Hepatocyte (in vitro differentiated cells): ENCODE data around the gene WDR35. TPM values are rescaled to one million over a fixed set of nuclear protein-coding genes. Genes with fewer than 3 reads are reported as not detected.

Source experiments
- DNase-seq: peaks from one replicate; pipeline ENCODE4 v3.0.0-alpha.2; 2016; ENCODE audit warnings: low spot score
- H2AFZ ChIP-seq: fragments of 200-600 bp; sonication (generic); 2 replicates; pipeline ENCODE4 v1.6.0; 2016; ENCODE audit warnings: antibody characterized with exemption, mild to moderate bottlenecking
- H3K27ac ChIP-seq: fragments of 200-600 bp; sonication (generic); 2 replicates; pipeline ENCODE4 v1.5.1; 2016; ENCODE audit warnings: mild to moderate bottlenecking
- H3K27me3 ChIP-seq: fragments of 200-600 bp; sonication (generic); 2 replicates; pipeline ENCODE4 v1.6.1; 2016
- H3K36me3 ChIP-seq: fragments of 200-600 bp; sonication (generic); replicated peaks from 2 replicates; pipeline ENCODE4 v1.5.1; 2016; ENCODE audit warnings: low read depth; ENCODE audit not compliant: insufficient read depth
- H3K4me1 ChIP-seq: fragments of 200-600 bp; sonication (generic); 2 replicates; pipeline ENCODE4 v1.5.1; 2016; ENCODE audit warnings: mild to moderate bottlenecking, moderate library complexity; ENCODE audit not compliant: insufficient read depth
- H3K4me2 ChIP-seq: fragments of 200-600 bp; sonication (generic); 2 replicates; pipeline ENCODE4 v1.6.0; 2016
- H3K4me3 ChIP-seq: fragments of 200-600 bp; sonication (generic); 2 replicates; pipeline ENCODE4 v1.5.1; 2016; ENCODE audit warnings: mild to moderate bottlenecking
- H3K79me2 ChIP-seq: fragments of 200-600 bp; sonication (generic); 2 replicates; pipeline ENCODE4 v1.6.0; 2017; ENCODE audit warnings: mild to moderate bottlenecking
- H3K9me2 ChIP-seq: fragments of 200-600 bp; sonication (generic); replicated peaks from 2 replicates; pipeline ENCODE4 v1.6.0; 2017; ENCODE audit warnings: mild to moderate bottlenecking; ENCODE audit not compliant: insufficient read depth
- H3K9me3 ChIP-seq: fragments of 200-600 bp; sonication (generic); 2 replicates; pipeline ENCODE4 v1.5.1; 2016; ENCODE audit warnings: low read depth, mild to moderate bottlenecking
- H4K20me1 ChIP-seq: fragments of 200-600 bp; sonication (generic); 2 replicates; pipeline ENCODE4 v1.6.0; 2016; ENCODE audit warnings: mild to moderate bottlenecking; ENCODE audit not compliant: insufficient read depth, poor library complexity, severe bottlenecking
- EZH2 ChIP-seq: fragments of 200-600 bp; sonication (generic); IDR thresholded peaks from 2 replicates; pipeline ENCODE4 v1.6.1; 2016; ENCODE audit warnings: antibody characterized with exemption, mild to moderate bottlenecking, borderline replicate concordance
- EZH2phosphoT487 ChIP-seq: fragments of 200-600 bp; sonication (generic); IDR thresholded peaks from one replicate; pipeline ENCODE4 v1.6.1; 2018; ENCODE audit warnings: antibody characterized with exemption, mild to moderate bottlenecking, low read depth, moderate library complexity; ENCODE audit not compliant: unreplicated experiment, severe bottlenecking
- WGBS: methylation state at CpG from one replicate; pipeline ENCODE4 v1.1.6; 2016; ENCODE audit warnings: low lambda C conversion rate; ENCODE audit errors: missing lambda C conversion rate; 5-methylcytosine and 5-hydroxymethylcytosine counted together
- polyA plus RNA-seq: library from polyadenylated mRNA; unstranded; fragments of >200 nt; fragmentation: Nextera tagmentation; extraction: Ambion mirVana; gene quantifications from 2 replicates; pipeline ENCODE4 v1.2.1, GENCODE V29; 2016
- total RNA-seq: library from RNA; depleted of rRNA; stranded (reverse); fragments of >200 nt; gene quantifications from 2 replicates; pipeline ENCODE4 v1.2.3, GENCODE V29; 2014
- TF ChIP-seq, protein P1 (sequence below): fragments of 200-600 bp; sonication (generic); IDR thresholded peaks from 2 replicates; pipeline ENCODE4 v1.5.1; 2016; ENCODE audit warnings: antibody characterized with exemption, mild to moderate bottlenecking; ENCODE audit not compliant: poor library complexity

Gene WDR35
- total and polyA plus RNA-seq, 2 experiments from 2014 or later, result 2.0 to 4.6 TPM

DNA sequence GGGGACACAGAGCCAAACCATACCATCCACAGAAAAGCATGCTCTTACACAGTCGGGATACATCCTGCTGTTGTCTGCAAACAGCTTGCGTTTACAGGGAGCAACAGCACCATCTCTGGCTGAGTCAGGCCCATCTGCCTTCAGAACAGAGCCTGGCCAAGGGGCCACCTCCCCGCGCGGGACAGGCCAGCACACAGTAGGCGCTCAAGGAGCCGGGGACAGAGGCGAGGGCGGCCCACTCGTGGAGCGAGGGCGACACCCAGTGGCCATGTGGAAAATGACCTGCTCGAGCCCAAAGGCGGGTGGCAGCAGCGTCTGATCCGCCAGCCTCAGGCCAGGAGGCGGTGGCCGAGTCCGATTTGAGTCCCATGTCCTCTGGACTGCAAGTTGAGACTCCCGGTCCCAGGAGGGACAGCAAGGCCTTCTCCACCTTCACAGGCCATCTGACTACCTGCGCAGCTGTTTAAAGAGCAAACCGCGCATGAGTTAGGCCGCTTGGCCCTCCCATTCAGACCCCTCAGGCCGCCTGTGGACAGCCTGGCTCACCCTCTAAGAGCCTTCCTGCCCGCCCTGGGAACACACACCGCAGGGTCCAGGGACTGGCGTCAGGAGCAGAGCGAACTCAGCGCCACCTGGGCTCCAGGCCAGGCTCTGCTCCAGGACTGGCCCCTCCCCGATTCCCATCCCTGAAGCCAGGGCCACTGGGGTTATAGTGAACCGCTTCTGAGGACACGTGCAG, 126.4 kb downstream of the WDR35 start:
- Histone ChIP-seq H3K27me3 (no peaks in the 10 kb centered on the region), H3K9me3 (no peaks in the 10 kb centered on the region), H3K4me3 (no peak overlapping the region), H2AFZ (peak overlapping the region; percentile 68), H3K36me3 (no peaks in the 10 kb centered on the region), H4K20me1 (no peaks in the 10 kb centered on the region), H3K9me2 (no peaks in the 10 kb centered on the region), H3K27ac (no peak overlapping the region), H3K79me2 (no peaks in the 10 kb centered on the region), H3K4me2 (peak overlapping the region; percentile 77), H3K4me1 (no peaks in the 10 kb centered on the region)
- peak; percentile 82 for DNase-seq
- WGBS, result 23% methylated on average over 33 of the region's 33 CpGs
- TF ChIP-seq EZH2phosphoT487, result no peak
- TF ChIP-seq, protein P1, sequence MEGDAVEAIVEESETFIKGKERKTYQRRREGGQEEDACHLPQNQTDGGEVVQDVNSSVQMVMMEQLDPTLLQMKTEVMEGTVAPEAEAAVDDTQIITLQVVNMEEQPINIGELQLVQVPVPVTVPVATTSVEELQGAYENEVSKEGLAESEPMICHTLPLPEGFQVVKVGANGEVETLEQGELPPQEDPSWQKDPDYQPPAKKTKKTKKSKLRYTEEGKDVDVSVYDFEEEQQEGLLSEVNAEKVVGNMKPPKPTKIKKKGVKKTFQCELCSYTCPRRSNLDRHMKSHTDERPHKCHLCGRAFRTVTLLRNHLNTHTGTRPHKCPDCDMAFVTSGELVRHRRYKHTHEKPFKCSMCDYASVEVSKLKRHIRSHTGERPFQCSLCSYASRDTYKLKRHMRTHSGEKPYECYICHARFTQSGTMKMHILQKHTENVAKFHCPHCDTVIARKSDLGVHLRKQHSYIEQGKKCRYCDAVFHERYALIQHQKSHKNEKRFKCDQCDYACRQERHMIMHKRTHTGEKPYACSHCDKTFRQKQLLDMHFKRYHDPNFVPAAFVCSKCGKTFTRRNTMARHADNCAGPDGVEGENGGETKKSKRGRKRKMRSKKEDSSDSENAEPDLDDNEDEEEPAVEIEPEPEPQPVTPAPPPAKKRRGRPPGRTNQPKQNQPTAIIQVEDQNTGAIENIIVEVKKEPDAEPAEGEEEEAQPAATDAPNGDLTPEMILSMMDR, result peak; percentile 99

DNA sequence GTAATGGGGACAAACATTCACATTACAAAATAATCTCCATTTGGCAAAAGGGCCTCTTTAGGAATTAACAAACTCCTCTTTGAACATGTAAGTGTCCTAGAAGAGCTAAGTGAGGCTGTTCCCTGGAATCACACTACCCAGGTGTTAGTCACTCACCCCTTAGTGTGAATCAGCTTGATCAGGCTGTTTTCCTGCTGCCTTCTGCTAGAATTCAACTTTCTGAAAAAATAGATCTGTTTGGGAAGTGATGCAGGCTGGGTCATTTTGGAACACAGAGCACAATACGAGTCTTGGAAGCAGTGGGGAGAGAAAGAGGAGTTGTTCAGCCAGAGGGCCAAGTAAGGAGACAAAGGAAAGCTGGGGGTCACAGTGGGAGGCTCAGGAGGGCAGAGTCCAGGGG, 128.1 kb downstream of the WDR35 start:
- no peaks in the 10 kb centered on the region for H3K36me3 ChIP-seq
- TF ChIP-seq EZH2 (no peak), EZH2phosphoT487 (no peak)
- TF ChIP-seq, protein P1, result no peak
- H4K20me1 ChIP-seq, result no peaks in the 10 kb centered on the region
- no peaks in the 10 kb centered on the region for H3K79me2 ChIP-seq
- no peaks in the 10 kb centered on the region for H3K4me1 ChIP-seq
- H3K9me2 ChIP-seq, result no peaks in the 10 kb centered on the region
- no peaks in the 10 kb centered on the region for H3K27me3 ChIP-seq
- WGBS, result 86% methylated on average over 1 of the region's 1 CpG
- no peaks in the 10 kb centered on the region for H3K9me3 ChIP-seq
- H3K4me2 ChIP-seq, result no peak overlapping the region
- no peak for DNase-seq
- H3K4me3 ChIP-seq, result no peak overlapping the region
- no peak overlapping the region for H2AFZ ChIP-seq
- no peak overlapping the region for H3K27ac ChIP-seq

Other genes with a start within 250 kb of the WDR35 start
- gene TTC32, start 88.1 kb downstream of the WDR35 start, total RNA-seq, result 18.4 and 21.1 TPM in 2 replicates
- 19.5 and 22.4 TPM in 2 replicates for gene TTC32, start 88.1 kb downstream of the WDR35 start, polyA plus RNA-seq
- 2.3 and 3.5 TPM in 2 replicates for gene MATN3, start 22.6 kb upstream of the WDR35 start, total RNA-seq
- 6.0 and 6.8 TPM in 2 replicates for gene MATN3, start 22.6 kb upstream of the WDR35 start, polyA plus RNA-seq
- gene LAPTM4A, start 61.5 kb upstream of the WDR35 start, total RNA-seq, result 255 and 338 TPM in 2 replicates
- 455 and 484 TPM in 2 replicates for gene LAPTM4A, start 61.5 kb upstream of the WDR35 start, polyA plus RNA-seq
- gene SDC1, start 235.0 kb upstream of the WDR35 start, total RNA-seq, result 92.3 and 108 TPM in 2 replicates
- gene SDC1, start 235.0 kb upstream of the WDR35 start, polyA plus RNA-seq, result 84.1 and 107 TPM in 2 replicates